Hypothalamus (tissue), 51 donors: ENCODE data around the gene OTX2.

Source experiments
- DNase-seq, 51 donors: peaks; one replicate each; lab custom pipeline; 2025; lab: John Stamatoyannopoulos, UW

Gene OTX2

DNA sequence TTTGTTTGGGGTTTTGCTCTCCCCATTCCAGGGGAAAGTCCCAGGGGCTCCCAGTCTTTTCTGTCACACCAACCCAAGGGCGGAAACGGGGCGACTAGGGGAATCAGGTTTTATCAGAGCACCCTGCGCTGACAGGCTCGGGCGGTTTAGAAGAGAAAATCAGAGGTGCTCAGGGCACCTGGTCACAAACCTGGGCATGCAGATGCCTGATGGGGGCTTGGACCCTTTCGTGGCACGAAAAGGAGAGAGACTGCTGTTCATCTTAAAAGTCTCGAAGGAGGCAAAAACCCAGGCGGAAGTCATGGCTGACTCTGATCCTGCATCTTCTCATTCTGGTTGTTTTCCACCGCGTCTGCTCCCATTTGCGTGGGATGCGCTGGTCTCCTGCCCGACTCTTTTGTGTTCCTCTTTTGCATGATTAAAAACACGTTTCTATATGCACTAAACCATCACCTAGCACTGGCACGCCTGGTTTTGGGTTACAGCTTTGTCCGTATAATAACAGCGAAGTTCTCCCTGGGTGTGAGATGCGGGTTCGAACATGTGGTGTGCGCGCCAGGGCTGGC is 13.2 kb downstream of the OTX2 start:
- DNase-seq = no peak

DNA sequence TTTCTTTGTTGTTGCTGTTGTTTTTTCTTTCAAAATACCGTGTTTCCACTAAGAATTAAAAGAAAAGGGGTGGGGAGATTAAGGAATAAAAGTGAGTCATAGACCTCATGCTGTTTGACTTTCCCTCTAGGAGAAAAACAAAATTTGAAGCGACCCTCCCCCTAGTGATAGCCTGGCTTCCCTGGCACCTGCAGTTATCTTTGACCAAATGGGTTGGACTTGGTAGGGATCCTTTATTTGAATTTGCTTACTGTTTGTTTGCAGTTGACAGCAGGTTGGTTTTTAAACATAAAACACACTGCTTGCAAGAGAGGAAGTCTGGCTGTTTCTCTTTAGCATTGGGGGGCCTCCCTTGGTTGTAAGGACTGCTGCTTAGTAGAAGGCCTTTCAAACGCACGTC is 14.0 kb downstream of the OTX2 start:
- no peak for DNase-seq

DNA sequence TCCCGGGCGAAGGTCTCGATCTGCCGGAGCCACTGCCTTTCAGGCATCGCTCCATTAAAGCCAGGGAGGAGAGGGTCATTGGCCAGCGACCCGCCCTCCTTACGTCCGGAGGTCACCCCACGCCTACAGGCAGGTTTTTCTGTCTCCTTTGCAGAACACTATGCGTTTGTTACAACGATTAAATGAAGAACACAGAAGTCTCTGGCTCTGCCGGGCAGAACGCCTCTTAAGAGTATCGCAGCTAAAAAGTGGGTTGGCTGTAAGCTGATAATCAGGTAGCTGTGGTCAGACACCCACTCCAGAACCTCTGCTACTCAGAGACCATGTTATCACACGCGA is 15.0 kb downstream of the OTX2 start:
- no peak for DNase-seq

- no peak for DNase-seq
Observed at GRCh38 chr14:56794557-56795283, 15.6 kb downstream of the OTX2 start.

GRCh38 chr14:56794088-56794556 is 16.2 kb downstream of the OTX2 start:
- DNase-seq = no peak

GRCh38 chr14:56789955-56790354 is 20.3 kb downstream of the OTX2 start:
- DNase-seq = no peak

DNA sequence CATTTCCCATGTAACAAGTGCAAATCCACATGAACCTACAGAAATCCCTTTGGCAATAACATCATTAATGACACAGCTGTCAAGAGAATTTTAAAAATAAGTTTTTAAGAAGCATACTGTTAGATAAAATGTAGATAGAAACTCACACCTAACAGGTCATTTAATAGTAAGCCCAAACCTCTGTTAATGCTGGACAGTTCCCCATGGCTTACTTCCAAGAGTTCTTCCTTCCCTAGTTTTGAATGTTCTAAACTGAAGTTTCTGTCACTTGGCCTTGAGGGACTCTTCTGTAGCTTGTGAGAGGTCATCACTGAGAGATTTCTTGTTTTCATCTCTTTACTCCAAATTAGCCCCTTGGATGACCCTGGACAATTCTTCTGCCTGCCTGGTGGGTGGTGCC is 22.7 kb downstream of the OTX2 start:
- no peak for DNase-seq

GRCh38 chr14:56782711-56783110 is 27.6 kb downstream of the OTX2 start:
- no peak for DNase-seq

DNA sequence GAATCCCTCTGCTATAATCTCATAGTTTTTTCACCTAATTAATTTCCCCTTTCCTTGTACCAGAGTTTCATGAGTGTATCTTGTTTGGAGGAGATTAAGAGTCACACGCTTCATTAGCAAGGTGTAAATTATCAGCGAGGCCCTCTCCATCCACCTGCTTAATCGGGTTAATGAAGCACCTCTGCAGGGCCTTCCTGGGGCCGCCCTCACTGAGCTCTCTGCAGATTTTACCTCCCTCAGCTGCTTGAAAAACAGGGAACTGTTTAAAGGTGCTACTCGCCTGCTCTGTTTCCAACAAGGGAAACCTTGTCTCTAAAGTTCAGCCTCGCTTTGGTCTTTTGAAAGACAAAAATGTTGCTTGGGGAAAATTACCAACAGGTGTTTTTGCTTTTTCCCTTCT is 35.8 kb downstream of the OTX2 start:
- no peak for DNase-seq

GRCh38 chr14:56770512-56770911 is 39.8 kb downstream of the OTX2 start:
- DNase-seq = no peak

GRCh38 chr14:56760164-56760914 is 49.9 kb downstream of the OTX2 start:
- DNase-seq = no peak

GRCh38 chr14:56759633-56760032 is 50.6 kb downstream of the OTX2 start:
- no peak for DNase-seq

GRCh38 chr14:56759094-56759493 is 51.2 kb downstream of the OTX2 start:
- DNase-seq = no peak

- DNase-seq = no peak
Observed at GRCh38 chr14:56754921-56755320, 55.4 kb downstream of the OTX2 start.

GRCh38 chr14:56753396-56753795 is 56.9 kb downstream of the OTX2 start:
- no peak for DNase-seq

DNA sequence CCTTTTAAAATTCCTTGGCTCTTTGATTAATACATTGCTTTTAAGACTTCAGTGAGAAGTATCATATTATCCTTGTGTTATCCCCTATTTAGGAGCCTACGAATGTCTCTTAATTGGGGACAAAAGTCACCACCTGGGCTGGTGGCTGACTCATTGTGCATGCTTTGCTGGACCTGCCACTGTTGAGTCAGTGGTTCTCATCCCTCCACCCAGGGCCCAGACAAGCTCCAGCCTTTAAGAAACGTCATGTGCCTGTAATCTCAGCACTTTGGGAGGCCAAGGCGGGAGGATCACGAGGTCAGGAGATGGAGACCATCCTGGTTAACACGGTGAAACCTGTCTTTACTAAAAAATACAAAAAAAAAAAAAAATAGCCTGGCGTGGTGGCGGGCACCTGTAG is 57.9 kb downstream of the OTX2 start:
- no peak for DNase-seq

GRCh38 chr14:56751471-56751870 is 58.8 kb downstream of the OTX2 start:
- no peak for DNase-seq
